Measurements from ENCODE around the gene ERAP2. TPM values are rescaled to one million over a fixed set of nuclear protein-coding genes. Genes with fewer than 3 reads are reported as not detected.

The ERAP2 gene
- total RNA-seq, 2 donors from 2014 or later = 7.7 to 19.0 TPM

DNA sequence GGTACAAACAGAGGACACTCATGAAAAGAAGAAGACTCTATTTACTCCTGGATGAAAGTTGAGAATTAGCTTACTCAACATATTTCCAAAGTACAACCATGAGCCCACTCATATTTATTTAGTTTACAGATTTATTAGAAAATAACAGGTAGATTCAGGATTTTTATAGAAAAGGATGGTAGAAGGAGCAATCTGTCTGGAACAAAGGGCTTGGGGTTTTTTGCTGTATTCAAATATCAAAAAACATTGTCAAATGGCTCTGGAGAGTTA is 7.0 kb upstream of the ERAP2 start:
- Histone ChIP-seq H3K27ac (peak overlapping the region in 1 of 2 donors; percentile 2), H3K4me3 (no peak overlapping the region), H3K9me3 (no peaks in the 10 kb centered on the region), H3K27me3 (replicated peaks; ENCODE audit: insufficient read depth) (no peaks in the 10 kb centered on the region), H3K4me1 (replicated peaks) (no peaks in the 10 kb centered on the region), H3K36me3 (no peaks in the 10 kb centered on the region)
- intact Hi-C loops (cut with DNase I) = loop anchor here (5.0 kb wide), 1 partner anchor 293 kb away; no protein-coding TSS in a partner anchor
- TF ChIP-seq POLR2AphosphoS5 (IDR thresholded peaks at IDR 0.05) = no peak
- DNase-seq (ENCODE audit: low spot score) = no peak

DNA sequence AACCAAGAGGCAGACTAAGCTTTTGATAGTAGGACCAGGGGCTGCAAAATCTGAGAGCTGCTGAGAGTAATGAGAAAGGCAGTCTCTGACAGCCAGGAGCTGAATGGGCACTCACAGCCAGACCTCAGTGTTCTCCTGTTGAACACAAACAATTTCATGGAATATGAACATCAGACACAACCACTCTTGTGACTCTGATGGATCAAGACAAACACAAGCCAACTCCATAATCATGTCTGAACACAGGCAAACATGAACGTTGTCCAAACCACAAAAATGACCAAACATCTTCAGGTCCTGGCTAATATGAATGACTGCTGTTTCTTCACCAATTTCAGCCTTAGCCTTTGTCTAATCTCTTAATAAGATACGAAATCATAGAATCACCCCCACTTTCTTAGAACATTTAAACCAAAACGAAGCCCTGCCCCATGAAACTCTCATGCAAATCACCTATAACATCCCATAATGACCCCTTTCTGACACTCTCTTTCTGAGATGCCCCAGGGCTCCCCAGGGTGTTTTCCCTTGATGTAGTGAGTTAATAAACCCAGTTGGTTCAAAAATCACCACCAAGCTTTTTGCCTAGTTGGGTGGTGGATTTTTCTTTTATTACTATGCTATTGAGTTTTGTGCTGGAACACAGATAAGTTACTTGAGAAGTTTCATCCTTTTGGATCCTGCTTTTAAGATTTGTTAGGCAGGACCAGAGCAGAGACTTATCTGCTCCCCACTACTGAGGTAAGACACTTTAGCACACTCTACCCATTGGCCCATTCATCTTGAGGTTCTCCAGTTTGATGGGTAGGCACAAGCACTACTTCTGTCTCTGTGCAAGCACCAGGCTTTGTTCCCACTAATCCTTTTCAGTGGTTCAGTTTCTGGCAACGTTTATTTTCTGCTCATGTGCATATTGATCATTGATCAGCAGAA is 5.9 kb upstream of the ERAP2 start:
- Histone ChIP-seq H3K4me3 (no peak overlapping the region), H3K4me1 (replicated peaks) (no peaks in the 10 kb centered on the region), H3K27me3 (replicated peaks; ENCODE audit: insufficient read depth) (no peaks in the 10 kb centered on the region), H3K36me3 (no peaks in the 10 kb centered on the region), H3K27ac (peak overlapping the region in 1 of 2 donors; percentile 2), H3K9me3 (no peaks in the 10 kb centered on the region)
- TF ChIP-seq POLR2AphosphoS5 (IDR thresholded peaks at IDR 0.05) (peak; percentile 74), POLR2A (IDR thresholded peaks at IDR 0.05) (no peak)
- TF ChIP-seq, protein P1, sequence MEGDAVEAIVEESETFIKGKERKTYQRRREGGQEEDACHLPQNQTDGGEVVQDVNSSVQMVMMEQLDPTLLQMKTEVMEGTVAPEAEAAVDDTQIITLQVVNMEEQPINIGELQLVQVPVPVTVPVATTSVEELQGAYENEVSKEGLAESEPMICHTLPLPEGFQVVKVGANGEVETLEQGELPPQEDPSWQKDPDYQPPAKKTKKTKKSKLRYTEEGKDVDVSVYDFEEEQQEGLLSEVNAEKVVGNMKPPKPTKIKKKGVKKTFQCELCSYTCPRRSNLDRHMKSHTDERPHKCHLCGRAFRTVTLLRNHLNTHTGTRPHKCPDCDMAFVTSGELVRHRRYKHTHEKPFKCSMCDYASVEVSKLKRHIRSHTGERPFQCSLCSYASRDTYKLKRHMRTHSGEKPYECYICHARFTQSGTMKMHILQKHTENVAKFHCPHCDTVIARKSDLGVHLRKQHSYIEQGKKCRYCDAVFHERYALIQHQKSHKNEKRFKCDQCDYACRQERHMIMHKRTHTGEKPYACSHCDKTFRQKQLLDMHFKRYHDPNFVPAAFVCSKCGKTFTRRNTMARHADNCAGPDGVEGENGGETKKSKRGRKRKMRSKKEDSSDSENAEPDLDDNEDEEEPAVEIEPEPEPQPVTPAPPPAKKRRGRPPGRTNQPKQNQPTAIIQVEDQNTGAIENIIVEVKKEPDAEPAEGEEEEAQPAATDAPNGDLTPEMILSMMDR (IDR thresholded peaks at IDR 0.05) = no peak
- intact Hi-C loops (cut with DNase I) = no loop called here
- peak; percentile 45 for DNase-seq (ENCODE audit: low spot score)
- WGBS = 44% methylated on average over 4 of the region's 4 CpGs

DNA sequence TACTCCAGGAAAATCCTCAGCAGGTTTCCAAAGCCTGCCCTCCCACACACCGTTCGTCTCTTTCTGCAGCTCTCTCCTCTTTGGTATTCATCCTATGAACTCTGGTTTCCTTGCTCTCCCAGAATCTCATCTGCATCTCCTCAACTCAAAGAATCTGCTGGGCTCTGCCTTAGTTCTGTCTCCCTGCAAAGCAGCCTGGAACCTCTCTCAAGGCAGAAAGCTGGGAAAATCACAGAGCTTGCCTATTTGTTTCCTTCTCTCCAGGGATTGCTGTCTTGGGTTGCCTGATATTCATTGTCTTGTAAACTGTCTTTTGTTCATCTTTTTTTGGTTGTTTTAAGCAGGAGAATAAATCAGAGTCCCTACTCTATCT is 5.3 kb upstream of the ERAP2 start:
- no peaks in the 10 kb centered on the region for H3K36me3 ChIP-seq
- no peaks in the 10 kb centered on the region for H3K27me3 ChIP-seq (replicated peaks; ENCODE audit: insufficient read depth)
- 80% methylated on average over 2 of the region's 2 CpGs for WGBS
- H3K27ac ChIP-seq = no peak overlapping the region
- no peak overlapping the region for H3K4me3 ChIP-seq
- H3K9me3 ChIP-seq = no peaks in the 10 kb centered on the region
- H3K4me1 ChIP-seq (replicated peaks) = no peaks in the 10 kb centered on the region
- no peak for DNase-seq (ENCODE audit: low spot score)
- intact Hi-C loops (cut with DNase I) = no loop called here
- no peak for TF ChIP-seq POLR2A (IDR thresholded peaks at IDR 0.05)
- TF ChIP-seq, protein P1 (IDR thresholded peaks at IDR 0.05) = no peak
- TF ChIP-seq POLR2AphosphoS5 (IDR thresholded peaks at IDR 0.05) = no peak

DNA sequence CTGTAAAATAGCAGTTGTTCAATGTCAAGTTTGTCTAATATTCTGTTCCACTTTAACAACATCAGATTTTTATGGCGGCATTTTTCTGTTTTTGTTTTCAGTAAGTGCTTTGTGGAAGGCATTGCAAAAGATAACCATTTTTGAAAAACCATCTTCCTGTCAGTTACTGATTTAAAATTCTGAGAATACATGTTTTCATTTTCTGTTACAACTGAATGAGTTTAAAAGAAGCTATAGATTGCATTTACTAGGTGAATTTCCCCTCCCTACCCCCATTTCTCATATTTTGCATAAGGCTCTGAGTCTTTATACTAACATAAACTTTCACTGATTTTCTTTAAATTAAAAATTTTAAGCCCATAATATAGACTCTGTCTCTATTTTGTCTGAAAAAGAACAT is 4.6 kb upstream of the ERAP2 start:
- Histone ChIP-seq H3K27me3 (replicated peaks; ENCODE audit: insufficient read depth) (no peaks in the 10 kb centered on the region), H3K9me3 (no peaks in the 10 kb centered on the region), H3K4me1 (replicated peaks) (no peaks in the 10 kb centered on the region), H3K4me3 (no peak overlapping the region), H3K36me3 (no peaks in the 10 kb centered on the region), H3K27ac (no peak overlapping the region)
- DNase-seq (ENCODE audit: low spot score) = no peak
- 95% methylated on average over 1 of the region's 1 CpG for WGBS
- TF ChIP-seq POLR2AphosphoS5 (IDR thresholded peaks at IDR 0.05) (no peak), POLR2A (IDR thresholded peaks at IDR 0.05) (no peak)
- TF ChIP-seq, protein P1 (IDR thresholded peaks at IDR 0.05) = no peak
- intact Hi-C loops (cut with DNase I) = no loop called here

DNA sequence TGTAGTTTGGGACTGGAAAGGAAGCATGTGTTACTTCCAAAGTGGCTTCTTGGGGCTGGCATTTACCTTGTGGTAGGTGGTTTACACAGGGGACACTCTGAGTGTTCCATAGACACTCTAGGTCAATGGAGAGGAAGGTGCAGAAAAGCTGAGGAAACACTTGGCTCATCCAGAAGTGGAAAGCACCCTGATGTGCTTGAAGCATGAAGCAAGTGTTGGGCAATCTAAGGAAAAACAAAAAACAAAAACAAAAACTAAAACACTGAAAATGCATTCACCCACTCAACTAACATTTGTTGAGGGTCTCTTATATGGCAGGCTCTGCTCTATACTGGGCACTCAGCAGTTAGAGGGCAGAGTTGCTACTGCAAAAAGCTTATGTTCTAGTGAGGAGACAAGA is 2.9 kb upstream of the ERAP2 start:
- intact Hi-C loops (cut with DNase I) = no loop called here
- Histone ChIP-seq H3K27ac (no peak overlapping the region), H3K4me1 (replicated peaks) (no peaks in the 10 kb centered on the region), H3K4me3 (no peak overlapping the region), H3K9me3 (no peaks in the 10 kb centered on the region), H3K36me3 (no peaks in the 10 kb centered on the region), H3K27me3 (replicated peaks; ENCODE audit: insufficient read depth) (no peaks in the 10 kb centered on the region)
- no peak for TF ChIP-seq POLR2A (IDR thresholded peaks at IDR 0.05)
- TF ChIP-seq, protein P1 (IDR thresholded peaks at IDR 0.05) = no peak
- TF ChIP-seq POLR2AphosphoS5 (IDR thresholded peaks at IDR 0.05) = no peak
- DNase-seq (ENCODE audit: low spot score) = no peak
